ENCODE measurements around the gene NINJ2.

The NINJ2 gene

GRCh38 chr12:520119-520518 lies 143.1 kb downstream of the NINJ2 start:
- H3K36me3 ChIP-seq (ENCODE audit: control insufficient read depth, insufficient read depth, low read length) = no peaks in the 10 kb centered on the region
- no peak overlapping the region for H3K27ac ChIP-seq (ENCODE audit: low read depth, low read length)
- H3K9me3 ChIP-seq (ENCODE audit: control insufficient read depth, insufficient read depth, low read length) = no peaks in the 10 kb centered on the region
- H3K27me3 ChIP-seq (ENCODE audit: control insufficient read depth, insufficient read depth, low read length) = no peaks in the 10 kb centered on the region
- H3K9ac ChIP-seq (ENCODE audit: low read depth, low read length) = no peak overlapping the region
- no peak overlapping the region for H3K4me3 ChIP-seq (ENCODE audit: low read depth, low read length)
- H3K4me1 ChIP-seq (ENCODE audit: control insufficient read depth, insufficient read depth, low read length) = no peaks in the 10 kb centered on the region

- H3K9ac ChIP-seq (ENCODE audit: low read depth, low read length) = no peak overlapping the region
- H3K27me3 ChIP-seq (ENCODE audit: control insufficient read depth, insufficient read depth, low read length) = no peaks in the 10 kb centered on the region
- no peak overlapping the region for H3K4me3 ChIP-seq (ENCODE audit: low read depth, low read length)
- no peak overlapping the region for H3K27ac ChIP-seq (ENCODE audit: low read depth, low read length)
- H3K4me1 ChIP-seq (ENCODE audit: control insufficient read depth, insufficient read depth, low read length) = no peaks in the 10 kb centered on the region
- no peaks in the 10 kb centered on the region for H3K36me3 ChIP-seq (ENCODE audit: control insufficient read depth, insufficient read depth, low read length)
- no peaks in the 10 kb centered on the region for H3K9me3 ChIP-seq (ENCODE audit: control insufficient read depth, insufficient read depth, low read length)
Observed at GRCh38 chr12:517538-517937, 145.7 kb downstream of the NINJ2 start.

Data from HUES48 (cell line).